Measurements from ENCODE around the gene ARRB1.

Gene ARRB1

GRCh38 chr11:75341612-75342011, 9.8 kb downstream of the ARRB1 start:
- Histone ChIP-seq H3K9ac (no peak overlapping the region), H3K36me3 (ENCODE audit: insufficient read depth) (no peaks in the 10 kb centered on the region), H4K20me1 (ENCODE audit: insufficient read depth) (no peaks in the 10 kb centered on the region), H3K27ac (no peak overlapping the region), H3K27me3 (ENCODE audit: insufficient read depth, low read depth) (no peaks in the 10 kb centered on the region), H3K4me3 (IDR thresholded peaks at IDR 0.05; ENCODE audit: insufficient read depth, low read depth, low read length) (no peak overlapping the region), H2AFZ (ENCODE audit: low read depth) (no peak overlapping the region), H3K4me1 (ENCODE audit: low read depth, poor library complexity, severe bottlenecking) (peaks cover 14% of the 10 kb centered on the region), H3K79me2 (ENCODE audit: insufficient read depth, low read depth) (no peaks in the 10 kb centered on the region), H3K4me2 (no peak overlapping the region)
- TF ChIP-seq CTCF (conservative IDR thresholded peaks at IDR 0.05; ENCODE audit: low read depth, low read length), result no peak

GRCh38 chr11:75339685-75340409, 11.6 kb downstream of the ARRB1 start:
- Histone ChIP-seq H3K4me1 (ENCODE audit: low read depth, poor library complexity, severe bottlenecking) (peaks cover 14% of the 10 kb centered on the region), H3K4me3 (IDR thresholded peaks at IDR 0.05; ENCODE audit: insufficient read depth, low read depth, low read length) (no peak overlapping the region), H2AFZ (ENCODE audit: low read depth) (peak overlapping the region; percentile 44; the same call in 1 of the 2 replicates), H3K79me2 (ENCODE audit: insufficient read depth, low read depth) (no peaks in the 10 kb centered on the region), H3K4me2 (no peak overlapping the region; the same call in 1 of the 2 replicates), H3K27me3 (ENCODE audit: insufficient read depth, low read depth) (no peaks in the 10 kb centered on the region), H3K9ac (no peak overlapping the region), H3K36me3 (ENCODE audit: insufficient read depth) (no peaks in the 10 kb centered on the region), H4K20me1 (ENCODE audit: insufficient read depth) (no peaks in the 10 kb centered on the region), H3K27ac (no peak overlapping the region)
- TF ChIP-seq CTCF (conservative IDR thresholded peaks at IDR 0.05; ENCODE audit: low read depth, low read length), result no peak

- TF ChIP-seq CTCF (conservative IDR thresholded peaks at IDR 0.05; ENCODE audit: low read depth, low read length), result no peak
- no peak overlapping the region for H2AFZ ChIP-seq (ENCODE audit: low read depth)
- no peaks in the 10 kb centered on the region for H3K27me3 ChIP-seq (ENCODE audit: insufficient read depth, low read depth)
- H3K4me3 ChIP-seq (IDR thresholded peaks at IDR 0.05; ENCODE audit: insufficient read depth, low read depth, low read length), result no peak overlapping the region
- H3K9ac ChIP-seq, result no peak overlapping the region
- H3K4me1 ChIP-seq (ENCODE audit: low read depth, poor library complexity, severe bottlenecking), result peaks cover 14% of the 10 kb centered on the region
- H4K20me1 ChIP-seq (ENCODE audit: insufficient read depth), result no peaks in the 10 kb centered on the region
- H3K4me2 ChIP-seq, result no peak overlapping the region
- no peak overlapping the region for H3K27ac ChIP-seq
- no peaks in the 10 kb centered on the region for H3K36me3 ChIP-seq (ENCODE audit: insufficient read depth)
- no peaks in the 10 kb centered on the region for H3K79me2 ChIP-seq (ENCODE audit: insufficient read depth, low read depth)
Measured at GRCh38 chr11:75338516-75339208, 12.8 kb downstream of the ARRB1 start.

- H3K27ac ChIP-seq, result no peak overlapping the region
- no peaks in the 10 kb centered on the region for H3K79me2 ChIP-seq (ENCODE audit: insufficient read depth, low read depth)
- no peak overlapping the region for H3K4me3 ChIP-seq (IDR thresholded peaks at IDR 0.05; ENCODE audit: insufficient read depth, low read depth, low read length)
- no peak overlapping the region for H3K9ac ChIP-seq
- no peaks in the 10 kb centered on the region for H3K27me3 ChIP-seq (ENCODE audit: insufficient read depth, low read depth)
- no peaks in the 10 kb centered on the region for H4K20me1 ChIP-seq (ENCODE audit: insufficient read depth)
- no peak overlapping the region for H3K4me2 ChIP-seq
- peaks cover 14% of the 10 kb centered on the region for H3K4me1 ChIP-seq (ENCODE audit: low read depth, poor library complexity, severe bottlenecking)
- H2AFZ ChIP-seq (ENCODE audit: low read depth), result no peak overlapping the region
- H3K36me3 ChIP-seq (ENCODE audit: insufficient read depth), result no peaks in the 10 kb centered on the region
- TF ChIP-seq CTCF (conservative IDR thresholded peaks at IDR 0.05; ENCODE audit: low read depth, low read length), result no peak
Measured at GRCh38 chr11:75337195-75337654, 14.2 kb downstream of the ARRB1 start.

Data from KMS-11 (cell line).